Hepatocyte (in vitro differentiated cells): ENCODE results near the gene CABCOCO1.

ENCODE experiments used
- EZH2 ChIP-seq: fragments of 200-600 bp; sonication (generic); IDR thresholded peaks from 2 replicates; pipeline ENCODE4 v1.6.1; 2016; ENCODE audit warnings: antibody characterized with exemption, mild to moderate bottlenecking, borderline replicate concordance
- TF ChIP-seq, protein P1 (sequence below): fragments of 200-600 bp; sonication (generic); IDR thresholded peaks from 2 replicates; pipeline ENCODE4 v1.5.1; 2016; ENCODE audit warnings: antibody characterized with exemption, mild to moderate bottlenecking; ENCODE audit not compliant: poor library complexity

- TF ChIP-seq EZH2: no peak
- TF ChIP-seq, protein P1, sequence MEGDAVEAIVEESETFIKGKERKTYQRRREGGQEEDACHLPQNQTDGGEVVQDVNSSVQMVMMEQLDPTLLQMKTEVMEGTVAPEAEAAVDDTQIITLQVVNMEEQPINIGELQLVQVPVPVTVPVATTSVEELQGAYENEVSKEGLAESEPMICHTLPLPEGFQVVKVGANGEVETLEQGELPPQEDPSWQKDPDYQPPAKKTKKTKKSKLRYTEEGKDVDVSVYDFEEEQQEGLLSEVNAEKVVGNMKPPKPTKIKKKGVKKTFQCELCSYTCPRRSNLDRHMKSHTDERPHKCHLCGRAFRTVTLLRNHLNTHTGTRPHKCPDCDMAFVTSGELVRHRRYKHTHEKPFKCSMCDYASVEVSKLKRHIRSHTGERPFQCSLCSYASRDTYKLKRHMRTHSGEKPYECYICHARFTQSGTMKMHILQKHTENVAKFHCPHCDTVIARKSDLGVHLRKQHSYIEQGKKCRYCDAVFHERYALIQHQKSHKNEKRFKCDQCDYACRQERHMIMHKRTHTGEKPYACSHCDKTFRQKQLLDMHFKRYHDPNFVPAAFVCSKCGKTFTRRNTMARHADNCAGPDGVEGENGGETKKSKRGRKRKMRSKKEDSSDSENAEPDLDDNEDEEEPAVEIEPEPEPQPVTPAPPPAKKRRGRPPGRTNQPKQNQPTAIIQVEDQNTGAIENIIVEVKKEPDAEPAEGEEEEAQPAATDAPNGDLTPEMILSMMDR: no peak
Observed at GRCh38 chr10:61617586-61617985, 45.1 kb upstream of the CABCOCO1 start.
